ENCODE data around the gene C17orf50. TPM values are rescaled to one million over a fixed set of nuclear protein-coding genes. Genes with fewer than 3 reads are reported as not detected.

Gene C17orf50
- total and polyA plus RNA-seq, 2 of the 13 experiments (the other 11 are each of a cell fraction or from before 2014, with no cell fraction given), result not detected

DNA sequence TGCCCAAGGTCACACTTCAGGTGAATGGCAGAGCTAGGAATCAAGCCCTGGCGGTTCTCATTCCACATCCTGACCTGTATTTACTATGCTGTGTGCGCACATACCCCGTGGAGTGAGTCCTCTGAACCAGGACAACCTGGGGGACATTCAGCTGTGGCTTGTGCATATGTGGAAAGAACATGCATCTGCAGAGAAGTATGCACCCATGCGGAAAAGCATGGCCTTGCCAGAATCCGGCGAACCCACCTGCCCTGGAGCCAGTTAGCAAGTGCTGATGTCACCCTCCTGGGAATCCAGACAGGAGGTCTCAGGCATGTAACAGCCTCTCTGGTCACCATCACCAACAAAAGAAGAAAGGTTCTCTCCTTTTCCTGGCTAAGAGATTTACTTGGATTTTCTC is 27.3 kb upstream of the C17orf50 start (continued):
- TF ChIP-seq, protein P1, sequence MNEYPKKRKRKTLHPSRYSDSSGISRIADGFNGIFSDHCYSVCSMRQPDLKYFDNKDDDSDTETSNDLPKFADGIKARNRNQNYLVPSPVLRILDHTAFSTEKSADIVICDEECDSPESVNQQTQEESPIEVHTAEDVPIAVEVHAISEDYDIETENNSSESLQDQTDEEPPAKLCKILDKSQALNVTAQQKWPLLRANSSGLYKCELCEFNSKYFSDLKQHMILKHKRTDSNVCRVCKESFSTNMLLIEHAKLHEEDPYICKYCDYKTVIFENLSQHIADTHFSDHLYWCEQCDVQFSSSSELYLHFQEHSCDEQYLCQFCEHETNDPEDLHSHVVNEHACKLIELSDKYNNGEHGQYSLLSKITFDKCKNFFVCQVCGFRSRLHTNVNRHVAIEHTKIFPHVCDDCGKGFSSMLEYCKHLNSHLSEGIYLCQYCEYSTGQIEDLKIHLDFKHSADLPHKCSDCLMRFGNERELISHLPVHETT (CRISPR knock-in tag; conservative IDR thresholded peaks at IDR 0.05), result no peak
- TF ChIP-seq ZNF431 (CRISPR knock-in tag; IDR thresholded peaks at IDR 0.05; ENCODE audit: borderline replicate concordance, low read depth) (no peak), ZNF720 (CRISPR knock-in tag; IDR thresholded peaks at IDR 0.05) (no peak), GATA4 (IDR thresholded peaks at IDR 0.05; ENCODE audit: borderline replicate concordance, low read depth) (no peak), ZNF30 (CRISPR knock-in tag; IDR thresholded peaks at IDR 0.05) (no peak)

DNA sequence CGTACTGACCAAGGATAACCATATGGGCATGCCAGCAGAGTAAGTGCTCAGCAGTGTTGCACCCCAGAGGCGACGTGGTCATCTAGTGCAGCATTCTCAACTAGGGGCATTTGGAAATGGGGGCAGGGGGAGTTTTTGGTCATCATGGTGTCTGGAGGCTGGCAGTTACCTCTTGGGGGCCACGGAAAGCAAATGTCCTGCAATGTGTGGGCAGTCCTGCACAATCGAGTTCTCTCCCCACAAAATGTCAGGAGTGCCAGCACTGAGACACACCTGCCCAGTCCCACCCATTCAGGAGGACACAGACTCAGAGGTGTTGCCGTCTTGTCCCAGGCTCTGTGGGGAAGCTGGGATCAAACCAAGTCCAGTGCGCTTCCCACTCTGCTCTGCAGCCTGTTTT is 26.3 kb upstream of the C17orf50 start:
- Histone ChIP-seq H3K4me2 (ENCODE audit: low read depth, low read length) (no peak overlapping the region), H3K4me3 (replicated peaks in 1 of 3; ENCODE audit: insufficient read depth in 1 of 3, low read depth in 2 of 3, low read length in 3 of 3) (no peak overlapping the region), H3K36me3 (replicated peaks in 1 of 2; ENCODE audit: control insufficient read depth in 1 of 2, insufficient read depth in 2 of 2, low read length in 2 of 2) (no peaks in the 10 kb centered on the region), H4K20me1 (ENCODE audit: insufficient read depth, low read length) (no peaks in the 10 kb centered on the region), H3K9ac (ENCODE audit: insufficient read depth, low read depth, low read length) (no peak overlapping the region), H3K27ac (ENCODE audit: extremely low read length, insufficient read depth, low read length) (no peak overlapping the region), H3K4me1 (ENCODE audit: insufficient read depth, low read length) (peaks cover 24% of the 10 kb centered on the region), H3K9me3 (ENCODE audit: low read length) (no peaks in the 10 kb centered on the region), H3K79me2 (ENCODE audit: insufficient read depth, low read length) (peaks cover 2% of the 10 kb centered on the region), H2AFZ (ENCODE audit: low read length) (no peak overlapping the region), H3K27me3 (ENCODE audit: control insufficient read depth in 1 of 2, insufficient read depth in 2 of 2, low read length in 2 of 2) (no peaks in the 10 kb centered on the region)
- ChIA-PET POLR2A (no interaction called here), CTCF (ENCODE audit: low intra/inter-chr PET ratio, low total read pairs) (no interaction called here)
- DNase-seq (ENCODE audit: low spot score), result no peak
- no peak for TF ChIP-seq SALL1 (CRISPR knock-in tag; IDR thresholded peaks at IDR 0.05)
- no peak for TF ChIP-seq DNMT3B (CRISPR knock-in tag; conservative IDR thresholded peaks at IDR 0.05)
- no peak for TF ChIP-seq HDAC1 (CRISPR knock-in tag; IDR thresholded peaks at IDR 0.05)
- TF ChIP-seq RBAK (CRISPR knock-in tag; IDR thresholded peaks at IDR 0.05), result no peak
- TF ChIP-seq, protein P2, sequence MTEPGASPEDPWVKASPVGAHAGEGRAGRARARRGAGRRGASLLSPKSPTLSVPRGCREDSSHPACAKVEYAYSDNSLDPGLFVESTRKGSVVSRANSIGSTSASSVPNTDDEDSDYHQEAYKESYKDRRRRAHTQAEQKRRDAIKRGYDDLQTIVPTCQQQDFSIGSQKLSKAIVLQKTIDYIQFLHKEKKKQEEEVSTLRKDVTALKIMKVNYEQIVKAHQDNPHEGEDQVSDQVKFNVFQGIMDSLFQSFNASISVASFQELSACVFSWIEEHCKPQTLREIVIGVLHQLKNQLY (CRISPR knock-in tag; IDR thresholded peaks at IDR 0.05), result no peak
- TF ChIP-seq, protein P3, sequence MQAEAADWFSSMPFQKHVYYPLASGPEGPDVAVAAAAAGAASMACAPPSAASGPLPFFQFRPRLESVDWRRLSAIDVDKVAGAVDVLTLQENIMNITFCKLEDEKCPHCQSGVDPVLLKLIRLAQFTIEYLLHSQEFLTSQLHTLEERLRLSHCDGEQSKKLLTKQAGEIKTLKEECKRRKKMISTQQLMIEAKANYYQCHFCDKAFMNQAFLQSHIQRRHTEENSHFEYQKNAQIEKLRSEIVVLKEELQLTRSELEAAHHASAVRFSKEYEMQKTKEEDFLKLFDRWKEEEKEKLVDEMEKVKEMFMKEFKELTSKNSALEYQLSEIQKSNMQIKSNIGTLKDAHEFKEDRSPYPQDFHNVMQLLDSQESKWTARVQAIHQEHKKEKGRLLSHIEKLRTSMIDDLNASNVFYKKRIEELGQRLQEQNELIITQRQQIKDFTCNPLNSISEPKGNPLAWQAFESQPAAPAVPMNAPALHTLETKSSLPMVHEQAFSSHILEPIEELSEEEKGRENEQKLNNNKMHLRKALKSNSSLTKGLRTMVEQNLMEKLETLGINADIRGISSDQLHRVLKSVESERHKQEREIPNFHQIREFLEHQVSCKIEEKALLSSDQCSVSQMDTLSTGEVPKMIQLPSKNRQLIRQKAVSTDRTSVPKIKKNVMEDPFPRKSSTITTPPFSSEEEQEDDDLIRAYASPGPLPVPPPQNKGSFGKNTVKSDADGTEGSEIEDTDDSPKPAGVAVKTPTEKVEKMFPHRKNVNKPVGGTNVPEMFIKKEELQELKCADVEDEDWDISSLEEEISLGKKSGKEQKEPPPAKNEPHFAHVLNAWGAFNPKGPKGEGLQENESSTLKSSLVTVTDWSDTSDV (CRISPR knock-in tag; IDR thresholded peaks at IDR 0.05), result no peak
- no peak for TF ChIP-seq NFE2 (CRISPR knock-in tag; IDR thresholded peaks at IDR 0.05)
- no peak for ATAC-seq
- intact Hi-C loops (cut with micrococcal nuclease; ENCODE audit: unreplicated experiment), result no loop called here
- in situ Hi-C loops (cut with HindIII; ENCODE audit: extremely low pct_ligation_motif_present, low pct_unique_long_range_greater_than_20kb), result loop anchor here (25.0 kb wide), 1 partner anchor 422 kb away; no protein-coding TSS in a partner anchor
- no peak for FAIRE-seq
- BruUV-seq (replicated peaks), result no TSS peak
- WGBS (ENCODE audit: low lambda C conversion rate), result 82% methylated on average over 7 of the region's 7 CpGs
